Fibroblast of skin of left quadriceps (primary cell): ENCODE measurements around the gene DNAJB8.

ENCODE experiments used
- DNase-seq, 2 experiments: peaks; one replicate each; pipeline ENCODE4 v3.0.0-alpha.2; 2013; ENCODE audit warnings: low read depth in 2 of 2

The DNAJB8 gene

GRCh38 chr3:128468285-128468790 is 1.6 kb upstream of the DNAJB8 start:
- DNase-seq, result no peak

GRCh38 chr3:128464702-128465101 is 2.0 kb downstream of the DNAJB8 start:
- DNase-seq, result no peak

- no peak for DNase-seq
Observed at GRCh38 chr3:128464188-128464587, 2.5 kb downstream of the DNAJB8 start.

GRCh38 chr3:128463771-128464170 is 2.9 kb downstream of the DNAJB8 start:
- DNase-seq, result no peak

- no peak for DNase-seq
Observed at GRCh38 chr3:128463354-128463753, 3.3 kb downstream of the DNAJB8 start.

- no peak for DNase-seq
Observed at GRCh38 chr3:128462931-128463330, 3.8 kb downstream of the DNAJB8 start.

GRCh38 chr3:128462341-128462910 is 4.3 kb downstream of the DNAJB8 start:
- no peak for DNase-seq

- DNase-seq, result no peak
Observed at GRCh38 chr3:128461731-128462130, 5.0 kb downstream of the DNAJB8 start.

GRCh38 chr3:128459461-128459820 is 7.2 kb downstream of the DNAJB8 start:
- no peak for DNase-seq

GRCh38 chr3:128458746-128459460 is 7.8 kb downstream of the DNAJB8 start:
- DNase-seq, result no peak

- no peak for DNase-seq
Observed at GRCh38 chr3:128457937-128458336, 8.8 kb downstream of the DNAJB8 start.

- DNase-seq, result no peak
Observed at GRCh38 chr3:128456776-128457715, 9.6 kb downstream of the DNAJB8 start.

- DNase-seq, result no peak
Observed at GRCh38 chr3:128455786-128456748, 10.6 kb downstream of the DNAJB8 start.

GRCh38 chr3:128455116-128455515 is 11.6 kb downstream of the DNAJB8 start:
- DNase-seq, result no peak

GRCh38 chr3:128454310-128454618 is 12.4 kb downstream of the DNAJB8 start:
- no peak for DNase-seq

GRCh38 chr3:128453501-128454309 is 13.0 kb downstream of the DNAJB8 start:
- DNase-seq, result no peak

GRCh38 chr3:128452678-128453275 is 13.9 kb downstream of the DNAJB8 start:
- no peak for DNase-seq

- no peak for DNase-seq
Observed at GRCh38 chr3:128452120-128452519, 14.6 kb downstream of the DNAJB8 start.

GRCh38 chr3:128449111-128449638 is 17.5 kb downstream of the DNAJB8 start:
- no peak for DNase-seq

GRCh38 chr3:128448491-128448890 is 18.2 kb downstream of the DNAJB8 start:
- no peak for DNase-seq
